ENCODE data around the gene ATXN10.
"Not testable (repeated sequence)": the region's sequence is repeated elsewhere in the genome, so short reads cannot be mapped to it uniquely, and the experiment has no call there.

ATXN10 gene

DNA sequence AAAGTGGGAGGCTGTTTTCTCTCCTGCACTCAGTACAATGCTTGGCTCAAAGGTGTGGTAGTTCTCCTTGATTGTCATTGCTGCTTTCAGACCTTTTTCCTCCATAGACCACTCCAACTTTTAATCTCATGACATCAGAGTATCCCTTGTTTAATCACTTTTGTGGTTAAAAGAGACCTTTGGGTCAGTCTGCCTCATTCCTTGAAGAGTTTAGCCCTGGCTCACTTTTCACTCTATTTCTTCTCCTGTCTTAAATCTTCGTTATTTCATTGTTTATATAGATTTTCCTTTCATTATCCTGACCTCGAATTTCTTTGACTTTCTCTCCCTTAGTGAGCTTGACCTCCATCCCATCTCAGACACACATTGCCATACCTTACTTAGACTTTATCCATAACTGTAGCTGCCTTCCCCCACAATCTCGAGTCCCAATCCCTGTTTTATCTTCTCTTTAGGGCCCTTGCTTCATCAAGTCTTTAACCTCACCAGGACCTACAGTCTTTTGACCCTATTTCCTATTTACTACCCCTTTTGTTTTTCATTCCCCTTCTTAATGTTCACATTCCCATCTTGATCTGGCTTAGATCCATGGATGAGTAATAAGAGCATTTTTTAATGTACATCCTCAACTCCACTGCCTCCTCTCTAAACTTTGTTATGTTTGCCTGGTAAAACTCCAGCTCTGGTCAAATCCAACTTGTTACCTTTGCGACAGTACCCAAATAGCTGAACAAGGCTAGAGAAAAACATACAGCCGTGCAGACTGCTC, 9.5 kb downstream of the ATXN10 start:
- no peak for DNase-seq

DNA sequence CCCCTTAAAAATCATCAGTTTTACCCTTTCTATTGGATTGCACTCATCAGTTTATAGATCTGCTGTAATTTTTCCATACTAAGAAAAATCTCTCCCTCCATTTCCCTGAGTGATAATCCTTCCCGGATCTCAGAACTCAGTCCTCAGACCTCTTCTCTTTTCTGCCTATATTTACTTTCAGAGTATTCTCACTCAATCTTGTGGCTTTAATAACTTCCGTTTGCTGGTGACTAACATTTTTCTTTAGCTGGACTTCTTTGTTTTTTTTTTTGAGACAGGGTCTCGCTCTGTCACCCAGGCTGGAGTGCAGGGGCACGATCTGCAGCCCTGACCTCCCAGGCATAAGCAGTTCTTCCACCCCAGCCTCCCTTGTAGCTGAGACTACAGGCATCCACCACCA, 10.4 kb downstream of the ATXN10 start:
- DNase-seq: no peak

DNA sequence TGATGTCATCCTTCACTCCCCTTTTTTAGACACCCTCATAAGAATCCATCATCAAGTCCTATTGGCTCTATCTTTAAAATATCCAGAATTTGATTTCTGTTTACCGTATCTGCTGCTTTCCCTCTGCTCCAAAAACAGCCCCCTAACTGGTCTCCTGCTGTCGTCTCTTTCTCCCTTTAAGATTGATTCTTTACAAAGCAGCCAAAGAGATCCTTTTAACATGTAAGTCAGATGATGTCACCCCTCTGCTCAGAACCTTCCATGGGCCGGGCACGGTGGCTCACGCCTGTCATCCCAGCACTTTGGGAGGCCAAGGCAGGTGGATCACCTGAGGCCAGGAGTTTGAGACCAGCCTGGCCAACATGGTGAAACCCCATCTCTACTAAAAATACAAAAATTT, 11.1 kb downstream of the ATXN10 start:
- DNase-seq: not testable (repeated sequence)

DNA sequence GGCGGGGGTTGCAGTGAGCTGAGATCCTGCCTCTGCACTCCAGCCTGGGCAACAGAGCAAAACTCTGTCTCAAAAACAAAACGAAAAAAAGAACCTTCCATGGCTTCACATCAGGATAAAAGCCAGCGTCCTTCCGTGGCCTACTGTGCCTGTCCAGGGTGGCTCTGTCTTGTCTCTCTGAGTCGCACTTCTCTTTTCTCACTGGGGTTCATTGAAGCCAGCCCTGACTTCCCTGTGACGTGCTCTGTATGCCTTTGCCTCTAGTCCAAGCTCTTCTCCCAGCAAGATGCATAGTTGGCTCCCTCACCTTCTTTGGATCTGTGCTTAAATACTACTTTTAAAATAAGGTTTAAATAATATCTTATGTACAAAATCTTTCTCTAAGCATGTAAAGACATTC, 11.6 kb downstream of the ATXN10 start:
- no peak for DNase-seq

DNA sequence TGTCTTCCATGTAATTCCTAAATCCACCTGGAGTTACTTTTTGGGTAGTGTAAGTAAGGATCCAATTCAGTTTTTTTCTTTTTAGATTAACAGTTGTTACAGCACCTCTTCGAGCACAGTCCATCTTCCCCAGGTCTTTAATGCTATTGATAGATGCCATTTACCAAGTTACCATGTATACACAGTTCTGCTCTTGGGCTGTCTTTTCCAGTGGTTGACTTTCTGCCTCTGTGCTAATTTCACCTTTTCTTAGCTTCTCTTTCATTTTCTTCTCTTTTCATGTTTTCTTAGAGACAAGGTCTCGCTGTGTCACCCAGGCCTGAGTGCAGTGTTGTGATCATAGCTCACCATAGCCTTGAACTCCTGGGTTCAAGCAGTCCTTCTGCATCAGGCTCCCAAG, 12.0 kb downstream of the ATXN10 start:
- no peak for DNase-seq

DNA sequence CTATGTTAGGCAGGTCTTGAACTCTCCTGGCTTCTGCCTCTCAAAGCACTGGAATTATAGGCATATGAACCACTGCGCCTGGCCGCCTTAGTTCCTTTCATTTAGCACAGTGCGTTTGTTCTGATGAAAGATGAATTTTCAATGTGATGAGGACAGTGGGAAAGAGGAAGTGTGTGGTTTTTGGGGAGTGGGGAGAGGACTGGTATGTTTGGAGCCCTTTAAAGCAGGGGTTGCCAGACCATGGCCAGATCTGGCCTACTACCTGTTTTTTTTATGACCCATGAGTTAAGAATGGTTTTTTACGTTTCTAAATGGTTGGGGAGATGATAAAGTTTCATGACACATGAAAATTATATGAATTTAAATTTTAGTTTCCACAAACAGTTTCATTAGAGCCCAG, 12.5 kb downstream of the ATXN10 start:
- no peak for DNase-seq

DNA sequence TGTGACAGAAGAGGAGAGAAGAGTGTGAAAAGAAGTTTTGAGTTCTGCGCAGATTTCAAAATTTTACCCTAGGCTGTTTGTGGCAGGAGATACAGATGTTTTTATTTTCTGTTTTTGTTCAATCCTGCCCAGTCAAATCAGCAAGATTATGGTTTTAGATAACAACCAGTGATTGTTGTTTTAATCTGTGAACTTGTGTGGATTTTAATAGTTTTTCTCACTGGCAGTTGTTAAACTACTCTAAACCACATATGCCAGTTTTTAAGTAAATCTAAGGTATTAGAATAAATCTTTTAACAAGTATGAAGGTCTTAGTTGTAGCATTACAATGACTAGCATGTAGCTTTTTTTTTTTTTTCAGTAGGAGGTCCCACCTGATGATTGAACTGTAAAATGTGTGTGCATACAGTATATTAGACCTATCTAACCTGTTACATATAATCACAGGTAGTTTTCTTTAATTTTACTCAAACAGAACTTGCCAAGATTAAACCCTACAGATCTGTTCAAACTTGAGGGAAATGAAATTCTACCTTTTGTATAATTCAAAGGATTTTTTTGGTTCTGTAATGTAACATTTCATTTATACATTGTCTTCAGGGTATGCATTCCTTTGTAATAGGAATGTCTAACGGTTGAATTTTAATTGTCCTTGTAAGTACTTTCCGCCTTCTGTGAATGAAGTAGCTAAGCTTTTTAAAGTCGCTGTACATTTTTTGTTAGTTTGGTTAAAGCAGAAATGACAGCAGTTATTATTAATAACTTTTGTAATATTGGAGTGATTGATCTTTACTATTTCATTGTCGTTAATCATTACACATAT, 13.3 kb downstream of the ATXN10 start:
- no peak for DNase-seq

DNA sequence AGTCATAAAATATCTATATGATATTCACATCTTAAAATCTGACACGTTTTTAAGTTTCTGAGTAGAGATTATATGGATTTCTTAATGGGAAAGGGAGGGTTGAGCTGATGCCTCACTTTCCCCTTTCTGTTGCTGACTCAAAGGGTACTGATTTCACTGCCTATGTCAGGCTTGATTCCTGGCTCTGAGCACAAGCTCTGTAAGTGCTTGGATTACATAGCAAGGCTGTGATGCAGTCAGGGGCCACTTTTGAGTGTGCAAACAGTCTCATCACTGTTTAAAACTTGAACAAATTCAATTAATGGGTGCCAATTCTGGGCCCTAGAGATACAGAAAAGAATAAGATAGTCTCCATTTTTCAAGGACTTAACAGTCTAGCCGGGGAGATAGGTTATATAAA, 14.4 kb downstream of the ATXN10 start:
- DNase-seq: no peak

DNA sequence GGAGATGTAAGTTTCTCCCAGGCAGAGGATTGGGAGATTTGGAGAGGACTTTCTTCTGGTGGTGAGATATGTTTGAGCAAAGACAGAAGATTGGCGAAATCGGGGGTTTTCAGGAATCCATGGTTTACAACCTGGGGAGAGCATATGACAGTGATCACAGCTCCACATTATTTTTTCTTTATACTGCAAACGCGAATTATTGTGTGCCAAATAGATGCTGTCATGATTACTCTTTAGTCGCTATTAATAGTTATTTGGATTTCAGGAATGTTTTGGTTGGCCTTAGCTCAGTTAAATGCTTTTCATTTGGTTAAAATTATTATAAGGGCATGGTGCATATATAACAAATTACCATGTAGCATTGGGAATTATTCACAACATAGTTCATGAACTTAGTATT, 15.2 kb downstream of the ATXN10 start:
- no peak for DNase-seq

DNA sequence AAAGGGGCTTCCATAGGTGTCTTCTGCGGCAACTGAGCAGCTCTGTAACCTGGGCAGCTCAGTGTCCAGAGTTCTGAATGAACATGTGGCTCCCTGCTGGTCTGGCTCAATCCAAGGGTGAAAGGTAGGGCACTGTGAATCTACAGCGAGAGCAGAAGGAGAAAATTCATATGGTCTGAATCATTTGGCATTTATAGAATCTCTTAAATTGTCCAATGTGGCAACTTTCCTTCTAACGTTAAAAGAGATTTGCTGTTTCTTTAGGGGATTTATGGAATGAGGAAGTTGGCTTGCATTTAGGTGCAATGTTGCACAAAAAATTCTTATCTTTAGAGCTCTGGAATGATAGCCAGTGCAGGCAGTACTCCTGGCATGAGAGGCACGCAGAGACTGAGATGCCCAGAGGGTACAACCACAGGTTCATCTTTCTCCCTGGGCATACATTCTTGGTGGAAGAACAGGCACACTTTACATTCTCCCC, 17.0 kb downstream of the ATXN10 start:
- no peak for DNase-seq

DNA sequence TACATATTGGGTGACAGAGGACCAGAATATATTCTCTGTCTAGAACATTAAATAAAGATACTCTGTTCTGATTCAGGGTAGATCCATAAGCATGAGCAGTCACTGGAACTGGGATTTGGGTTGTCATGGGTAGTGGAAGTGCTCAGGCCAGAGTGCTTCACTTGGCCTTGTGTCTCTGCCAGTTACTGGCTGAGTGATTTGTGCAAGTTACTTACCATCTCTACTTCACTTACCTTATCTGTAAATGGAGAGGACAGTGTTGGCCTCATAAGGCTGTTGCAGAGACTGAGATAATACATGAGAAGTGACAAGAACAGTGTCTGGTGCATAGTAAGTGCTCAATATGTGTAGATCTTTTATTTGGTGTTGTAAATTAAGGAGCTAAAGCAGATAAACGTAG, 17.6 kb downstream of the ATXN10 start:
- DNase-seq: no peak

DNA sequence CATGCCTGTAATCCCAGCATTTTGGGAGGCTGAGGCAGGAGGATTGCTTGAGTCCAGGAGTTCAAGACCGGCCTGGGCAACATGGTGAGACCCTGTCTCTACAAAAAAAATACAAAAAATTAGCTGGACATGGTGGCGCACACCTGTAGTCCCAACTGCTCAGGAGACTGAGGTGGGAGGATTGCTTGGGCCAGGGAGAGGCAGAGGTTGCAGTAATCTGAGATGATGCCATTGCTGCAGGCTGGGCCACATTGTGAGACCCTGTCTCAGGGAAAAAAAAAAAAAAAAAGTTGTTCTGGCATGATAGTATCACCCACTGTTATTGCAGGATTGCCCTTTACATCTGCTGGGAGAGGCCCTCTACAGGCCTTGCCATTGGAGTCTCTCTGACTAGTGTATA, 18.4 kb downstream of the ATXN10 start:
- no peak for DNase-seq

DNA sequence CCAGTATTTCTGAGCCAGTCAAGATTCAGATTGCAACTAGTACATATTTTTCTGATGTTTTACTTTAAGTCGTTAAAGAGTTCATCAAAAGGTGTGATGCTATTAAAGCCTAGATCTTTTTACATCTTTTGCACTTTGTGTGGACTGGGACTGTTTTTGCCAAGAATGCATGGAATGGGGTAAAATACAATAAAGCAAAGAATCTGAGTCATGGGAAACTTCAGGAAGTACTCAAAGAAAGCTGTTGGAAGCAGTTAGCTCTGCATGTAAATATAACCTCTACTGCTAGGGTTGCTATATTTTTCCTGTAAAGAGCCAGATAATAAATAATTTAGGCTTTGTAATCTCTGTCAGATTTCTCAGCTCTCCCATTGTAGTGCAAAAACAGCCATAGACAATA, 20.9 kb downstream of the ATXN10 start:
- DNase-seq: no peak

DNA sequence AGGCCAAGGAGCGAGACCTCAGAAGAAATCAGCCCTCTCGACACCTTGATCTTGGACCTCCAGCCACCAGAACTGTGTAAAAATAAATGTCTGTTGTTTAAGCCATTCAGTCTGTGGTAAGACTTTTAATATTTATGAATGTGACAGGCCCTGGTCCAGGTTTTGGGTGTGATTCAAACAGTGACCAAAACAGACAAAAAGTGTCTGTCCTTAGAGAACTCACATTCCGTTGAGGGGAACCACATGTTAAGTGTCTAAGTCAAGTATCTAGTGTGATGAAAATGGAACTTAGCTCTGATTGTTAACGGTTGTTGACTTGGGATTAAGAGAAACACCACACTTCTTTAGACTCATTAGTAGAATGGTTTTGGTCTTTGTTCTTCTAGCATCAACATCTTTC, 22.2 kb downstream of the ATXN10 start:
- DNase-seq: no peak

DNA sequence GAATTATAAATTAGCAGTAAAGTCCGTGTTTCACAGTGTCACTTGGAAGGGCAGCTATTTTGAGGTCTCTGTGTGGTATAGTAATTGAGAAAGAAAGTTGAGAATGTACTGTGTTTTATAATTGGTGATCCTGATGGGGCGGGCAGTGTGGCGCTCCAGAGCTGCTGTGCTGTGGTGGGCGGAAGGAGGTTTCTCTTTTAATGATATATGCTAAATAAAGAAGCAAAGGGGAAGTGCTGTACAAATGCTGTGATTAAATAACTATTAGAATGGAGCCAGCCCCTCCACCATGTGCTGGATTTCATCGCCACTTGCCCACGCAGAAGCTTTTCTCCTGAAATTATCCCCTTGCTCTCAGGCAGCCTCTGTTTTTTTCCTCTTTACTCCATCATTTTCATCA, 24.6 kb downstream of the ATXN10 start:
- no peak for DNase-seq

DNA sequence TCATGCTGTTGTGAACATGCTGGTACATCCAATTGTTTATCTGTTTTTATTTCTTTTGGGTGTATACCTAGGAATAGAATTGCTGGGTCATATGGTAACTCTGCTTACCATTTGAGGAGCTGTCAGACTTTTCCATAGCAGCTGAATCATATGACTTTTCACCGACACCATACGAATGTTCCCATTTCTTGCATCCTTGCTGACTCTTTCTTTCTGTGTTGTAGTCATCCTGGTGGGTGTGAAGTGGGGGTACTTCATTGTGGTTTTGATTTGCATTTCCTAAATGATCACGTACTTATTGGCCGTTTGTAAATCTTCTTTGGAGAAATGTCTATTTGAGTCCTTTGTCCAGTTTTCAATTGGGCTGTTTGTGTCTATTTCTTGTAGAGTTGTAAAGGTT, 26.5 kb downstream of the ATXN10 start:
- DNase-seq: no peak

DNA sequence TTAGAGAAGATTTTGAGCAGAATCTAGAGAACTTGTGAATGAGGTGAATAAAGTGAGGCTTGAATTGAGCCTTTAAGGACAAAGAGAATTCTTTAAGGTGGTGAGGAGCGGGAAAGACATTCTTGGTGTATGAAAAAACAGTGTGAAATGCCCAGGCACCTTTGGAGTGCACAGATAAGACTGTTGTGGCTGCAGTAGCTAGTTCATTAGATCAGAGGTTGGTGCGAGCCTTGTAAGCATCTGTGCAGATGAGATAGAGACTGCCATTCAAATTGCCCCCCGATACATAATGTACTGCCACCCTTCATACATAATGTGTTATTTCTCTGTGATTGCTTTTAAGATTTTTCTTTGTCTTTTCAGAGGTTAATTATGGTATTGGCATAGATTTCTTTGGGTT, 31.3 kb downstream of the ATXN10 start:
- no peak for DNase-seq

DNA sequence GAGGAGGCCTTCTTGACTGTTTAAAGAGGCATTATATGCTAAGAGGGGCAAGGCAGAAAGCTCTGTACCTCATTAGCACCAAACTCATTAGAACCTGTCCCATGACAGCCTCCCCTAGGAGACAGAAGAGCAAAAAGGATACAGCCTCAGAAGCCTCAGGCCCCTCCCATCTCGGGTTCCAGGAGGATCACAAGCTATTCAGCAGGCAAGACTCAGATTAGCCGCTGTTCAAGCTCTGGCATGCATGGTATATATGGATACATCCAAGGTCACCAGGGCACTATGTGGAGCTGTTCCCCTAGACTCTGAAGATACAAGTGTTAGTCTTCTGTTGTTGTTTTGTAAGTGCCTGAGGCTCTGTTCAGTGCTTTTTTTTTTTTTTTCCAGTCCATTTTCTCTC, 32.1 kb downstream of the ATXN10 start:
- DNase-seq: no peak

DNA sequence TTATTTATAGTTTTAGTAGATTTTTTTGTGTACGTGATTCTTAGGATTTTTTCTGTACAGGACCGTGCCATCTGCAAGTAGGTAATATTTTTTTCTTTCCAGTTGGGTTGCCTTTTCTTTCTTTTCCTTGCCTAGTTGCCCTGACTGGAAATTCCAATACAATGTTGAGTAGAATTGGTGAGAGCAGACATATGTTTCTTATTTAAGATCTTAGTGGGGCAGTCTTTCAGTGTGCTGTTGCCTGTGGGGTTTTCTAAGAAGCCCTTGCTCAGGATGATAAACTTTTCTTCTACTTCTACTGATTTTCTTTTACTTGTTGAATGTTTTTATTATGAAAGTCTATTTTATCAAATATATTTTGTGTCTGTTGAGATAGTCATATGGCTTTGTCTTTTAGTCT, 33.0 kb downstream of the ATXN10 start:
- DNase-seq: no peak

DNA sequence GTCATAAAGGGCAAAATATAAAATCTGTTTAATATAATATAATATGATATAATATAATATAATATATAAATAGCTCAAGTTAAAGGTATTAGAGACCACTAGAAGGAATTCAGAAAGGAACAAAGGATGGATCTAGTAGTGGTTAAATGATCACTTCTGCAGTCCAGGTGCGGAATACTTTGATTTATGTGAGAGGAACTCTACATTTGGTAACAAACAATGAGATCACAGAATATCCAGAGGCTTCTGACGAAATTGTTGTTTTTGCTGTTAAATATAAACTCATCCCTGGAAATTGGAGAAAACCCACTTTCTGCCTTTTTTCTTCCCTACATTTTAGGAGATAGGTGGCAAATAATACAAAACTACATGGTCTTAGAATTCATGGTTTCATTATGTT, 36.0 kb downstream of the ATXN10 start:
- no peak for DNase-seq

DNA sequence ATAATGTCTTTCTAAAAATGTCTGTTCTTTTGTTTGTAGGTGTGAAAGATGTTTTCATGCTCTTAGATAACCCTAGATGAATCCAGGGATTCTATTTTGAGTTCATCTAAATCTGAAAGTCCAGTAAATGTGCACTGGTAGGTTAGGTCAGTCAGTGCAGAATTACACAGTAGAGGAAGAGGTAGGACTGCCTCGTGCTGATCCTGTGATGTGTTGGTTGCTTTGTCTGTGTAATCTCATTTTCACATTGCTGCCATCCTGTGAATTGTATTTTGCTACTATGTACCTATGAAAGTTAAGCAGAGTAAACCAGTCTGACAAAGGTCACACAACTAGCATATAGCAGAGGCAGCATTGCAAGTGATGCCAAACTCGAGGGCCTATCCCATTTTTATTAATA, 36.5 kb downstream of the ATXN10 start:
- no peak for DNase-seq

DNA sequence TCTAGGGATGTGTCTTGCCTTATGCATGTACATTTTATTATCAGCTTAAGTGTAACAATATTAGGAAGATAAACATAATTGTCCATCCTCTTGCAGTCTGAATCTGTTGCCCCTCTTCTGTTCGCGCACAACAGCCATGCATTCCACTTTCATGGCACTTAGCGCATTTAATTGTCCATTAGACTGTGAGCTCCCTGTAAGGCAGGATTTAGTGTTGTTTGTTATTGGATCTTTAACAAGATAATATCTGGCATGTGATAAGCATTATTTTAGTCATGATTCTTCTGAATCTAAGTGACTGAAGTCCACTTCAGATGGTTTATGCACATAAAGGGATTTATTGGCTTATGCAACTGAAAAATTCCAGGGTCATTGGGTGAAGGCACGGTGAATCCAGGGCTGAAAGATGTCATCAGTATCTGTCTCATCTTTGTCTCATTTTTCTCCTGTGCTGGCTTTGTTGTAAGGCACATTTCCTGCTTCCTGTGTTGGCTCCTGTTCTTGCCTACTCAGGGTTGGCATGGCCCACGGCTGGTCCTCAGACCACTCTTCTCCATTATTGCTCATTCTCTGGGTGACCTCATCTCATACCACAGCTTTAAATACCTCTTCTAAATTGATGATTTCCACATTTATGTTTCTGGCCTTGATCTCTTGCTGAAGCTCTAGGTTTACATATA, 37.6 kb downstream of the ATXN10 start:
- no peak for DNase-seq

DNA sequence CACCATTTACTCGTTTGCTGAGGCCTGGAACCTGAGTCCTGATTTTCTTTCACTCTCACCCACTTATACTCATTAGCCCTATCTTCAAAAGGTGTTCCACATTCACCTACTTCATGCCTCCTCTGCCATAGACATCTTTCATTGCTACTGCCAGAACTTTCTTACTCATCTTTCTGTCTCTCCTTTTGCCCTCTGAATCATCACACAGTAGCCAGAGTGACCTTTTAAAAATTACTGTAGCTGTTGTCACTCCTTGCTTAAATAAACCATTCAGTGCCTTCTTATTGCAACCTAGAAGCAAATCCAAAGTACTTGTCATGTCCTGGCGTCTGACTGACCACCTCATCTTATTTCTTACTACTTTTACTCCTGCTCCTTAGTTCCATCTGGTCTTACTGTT, 38.2 kb downstream of the ATXN10 start:
- no peak for DNase-seq

DNA sequence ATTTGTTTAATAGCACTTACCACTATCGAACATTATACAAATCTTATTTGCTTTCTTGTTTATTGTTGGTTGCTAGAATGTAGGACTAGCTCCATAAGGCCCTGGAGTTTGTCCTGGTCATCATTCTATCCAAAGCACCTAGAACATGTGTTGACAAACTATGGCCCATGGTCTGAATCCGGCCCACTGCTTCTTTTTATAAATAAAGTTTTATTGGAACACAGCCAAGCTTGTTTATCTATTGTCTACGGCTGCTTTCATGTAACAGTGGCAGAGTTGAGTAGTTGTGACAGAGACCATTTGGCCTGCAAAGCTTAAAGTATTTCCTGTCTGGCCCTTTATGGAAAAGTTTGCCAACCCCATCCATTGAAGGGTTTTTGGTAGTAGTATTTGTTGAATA, 38.8 kb downstream of the ATXN10 start:
- DNase-seq: no peak

Data from central memory CD4-positive, alpha-beta T cell (primary cell).